Dermis blood vessel endothelial cell (primary cell): ENCODE results near the gene RNF150. TPM values are rescaled to one million over a fixed set of nuclear protein-coding genes. Genes with fewer than 3 reads are reported as not detected.
"Not testable (repeated sequence)": the region's sequence is repeated elsewhere in the genome, so short reads cannot be mapped to it uniquely, and the experiment has no call there.

Source experiments
- DNase-seq: peaks from one replicate; pipeline ENCODE4 v3.0.0; 2010
- total RNA-seq: library from RNA; depleted of rRNA; stranded (reverse); fragments of >200 nt; gene quantifications from 2 replicates; pipeline ENCODE4 v1.2.3, GENCODE V29; 2014

RNF150 gene
- total RNA-seq, 1 donor from 2014 or later = 0.17 TPM

DNA sequence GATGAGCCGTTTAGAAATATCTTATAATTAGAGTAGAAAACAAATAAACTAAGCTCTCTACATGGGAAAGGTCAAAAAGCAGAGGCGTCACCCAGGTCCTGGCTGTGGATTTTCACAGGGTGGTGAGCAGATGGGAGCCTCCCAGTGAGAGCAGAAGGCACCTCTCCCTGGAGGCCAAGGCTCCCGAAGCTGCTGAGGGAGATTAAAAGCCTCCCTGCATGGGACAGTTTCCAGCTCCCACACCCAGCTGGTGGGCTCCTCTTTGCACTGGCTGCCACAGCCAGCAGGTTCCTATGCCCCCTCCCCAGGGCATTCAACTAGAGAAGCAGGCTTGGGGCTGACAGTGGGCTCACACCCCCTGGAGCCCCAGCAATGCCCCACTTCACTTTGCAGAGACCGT lies 321.8 kb downstream of the RNF150 start:
- no peak for DNase-seq

- not testable (repeated sequence) for DNase-seq
Measured at GRCh38 chr4:140810591-140811169, 322.6 kb downstream of the RNF150 start.

Other genes with a start within 250 kb of the RNF150 start
- 29.6 and 32.9 TPM in 2 replicates for gene ZNF330, start 87.4 kb upstream of the RNF150 start, total RNA-seq